K562 (cell line): Measurements from ENCODE around the gene FARSA. TPM values are rescaled to one million over a fixed set of nuclear protein-coding genes. Genes with fewer than 3 reads are reported as not detected.

ENCODE experiments used
- ATF1 ChIP-seq, 2 experiments: fragments of 450-650 bp in 1 of 2; IDR thresholded peaks; 2 replicates each; pipeline ENCODE4 v1.6.1; 2016; ENCODE audit warnings: missing compliant biosample characterization in 1 of 2, missing genetic modification characterization in 1 of 2
- CBX5 ChIP-seq: IDR thresholded peaks from 2 replicates; pipeline ENCODE4 v1.6.1; 2014; ENCODE audit warnings: low read depth, borderline replicate concordance
- CCNT2 ChIP-seq: IDR thresholded peaks from 2 replicates; pipeline ENCODE4 v1.6.1; 2011; ENCODE audit warnings: borderline replicate concordance, low read depth, mild to moderate bottlenecking, moderate library complexity, mixed read lengths, low read length; ENCODE audit not compliant: insufficient read length; ENCODE audit errors: extremely low read depth
- ELF4 ChIP-seq: fragments of 450-650 bp; formaldehyde crosslinking; IDR thresholded peaks from 2 replicates; pipeline ENCODE4 v1.4.0; 2022; ENCODE audit warnings: missing genetic modification characterization
- ILF3 ChIP-seq: fragments of 450-650 bp; IDR thresholded peaks from 2 replicates; pipeline ENCODE4 v1.6.1; 2018; ENCODE audit warnings: antibody characterized with exemption, mild to moderate bottlenecking, moderate library complexity, borderline replicate concordance
- LEF1 ChIP-seq: fragments of 450-650 bp; IDR thresholded peaks from 2 replicates; pipeline ENCODE4 v1.6.1; 2016; ENCODE audit warnings: mild to moderate bottlenecking
- MXI1 ChIP-seq: IDR thresholded peaks from 2 replicates; pipeline ENCODE4 v1.6.1; 2011; ENCODE audit warnings: low read depth, mild to moderate bottlenecking, improper control_type of control experiment, low read length
- NFIC ChIP-seq: fragments of 450-650 bp; IDR thresholded peaks from 2 replicates; pipeline ENCODE4 v1.6.1; 2017; ENCODE audit warnings: mild to moderate bottlenecking, inconsistent platforms
- SAFB ChIP-seq: fragments of 200-400 bp; formaldehyde crosslinking; IDR thresholded peaks from 2 replicates; pipeline ENCODE4 v1.6.1; 2017; ENCODE audit warnings: low read depth, low read length, borderline replicate concordance
- SIN3A ChIP-seq, 2 experiments: fragments of 150-350 bp in 1 of 2; IDR thresholded peaks; 2 replicates each; pipeline ENCODE4 v1.6.1; 2011 to 2016; ENCODE audit warnings: borderline replicate concordance in 2 of 2, low read depth in 2 of 2, low read length in 2 of 2, mild to moderate bottlenecking in 2 of 2, moderate library complexity in 2 of 2; ENCODE audit not compliant: control insufficient read depth in 1 of 2
- SMARCC2 ChIP-seq: fragments of 450-650 bp; IDR thresholded peaks from 2 replicates; pipeline ENCODE4 v1.6.1; 2017; ENCODE audit warnings: antibody characterized with exemption, moderate library complexity, mild to moderate bottlenecking, low read depth
- YY1 ChIP-seq, 3 experiments: IDR thresholded peaks; 2 replicates each; pipeline ENCODE4 v1.6.1; 2011; ENCODE audit warnings: low read length in 2 of 3, mild to moderate bottlenecking in 2 of 3, moderate library complexity in 2 of 3, borderline replicate concordance in 1 of 3, control low read depth in 1 of 3, low read depth in 1 of 3; ENCODE audit not compliant: insufficient read depth in 3 of 3, insufficient replicate concordance in 2 of 3, control insufficient read depth in 1 of 3, insufficient read length in 1 of 3; ENCODE audit errors: extremely low read depth in 1 of 3
- ZC3H11A ChIP-seq: IDR thresholded peaks from 2 replicates; pipeline ENCODE4 v1.6.1; 2012; ENCODE audit warnings: low read depth, low read length, improper control_type of control experiment
- ZFP30 ChIP-seq: fragments of 250-450 bp; sonication (Bioruptor Pico); IDR thresholded peaks from 2 replicates; pipeline ENCODE4 v1.8.0; 2022; ENCODE audit warnings: moderate library complexity, mild to moderate bottlenecking, inconsistent platforms, borderline replicate concordance
- ZFX ChIP-seq: sonication (generic); formaldehyde crosslinking; IDR thresholded peaks from 2 replicates; pipeline ENCODE4 v1.8.0; 2022; ENCODE audit warnings: mild to moderate bottlenecking, missing genetic modification reagents, moderate library complexity
- ZNF124 ChIP-seq: sonication (generic); formaldehyde crosslinking; IDR thresholded peaks from 2 replicates; pipeline ENCODE4 v1.8.1; 2022; ENCODE audit warnings: missing genetic modification reagents
- polyA plus RNA-seq, 8 experiments: library from polyadenylated mRNA; depleted of rRNA in 4 of 8; stranded (reverse) in 5 of 8; unstranded in 3 of 8; fragments of >200 nt; fragmentation: Nextera tagmentation in 2 of 8; fragmentation: Illumina TruSeq in 1 of 8; extraction: Ambion mirVana in 2 of 8; extraction: Trizol in 1 of 8; gene quantifications; 2 replicates each; pipeline versions ENCODE4 v1.2.1 to v1.2.3, GENCODE V29; 2011 to 2014; ENCODE audit warnings: inconsistent platforms in 1 of 8, missing spikeins in 1 of 8
- total RNA-seq, 7 experiments: library from RNA; depleted of rRNA in 6 of 7; stranded (reverse); fragments of >200 nt in 6 of 7; fragmentation: Illumina TruSeq in 2 of 7; extraction: Trizol in 2 of 7; gene quantifications; 2 replicates each; pipeline versions ENCODE4 v1.2.1 to v1.2.3, GENCODE V29; 2011 to 2021; ENCODE audit warnings: low replicate concordance in 1 of 7
- TF ChIP-seq, protein P1 (sequence below): fragments of 250-450 bp; sonication (Bioruptor Pico); IDR thresholded peaks from 2 replicates; pipeline ENCODE4 v1.4.0; 2020; ENCODE audit warnings: mild to moderate bottlenecking
- TF ChIP-seq, protein P2 (sequence below): sonication (generic); formaldehyde crosslinking; IDR thresholded peaks from 2 replicates; pipeline ENCODE4 v1.8.1; 2022; ENCODE audit warnings: missing genetic modification reagents
- TF ChIP-seq, protein P3 (sequence below): fragments of 200-800 bp; sonication (Bioruptor generic); IDR thresholded peaks from 2 replicates; pipeline ENCODE4 v1.6.1; 2017; ENCODE audit warnings: missing genetic modification characterization, missing compliant biosample characterization
- TF ChIP-seq, protein P4 (sequence below): sonication (generic); formaldehyde crosslinking; IDR thresholded peaks from 2 replicates; pipeline ENCODE4 v1.8.0; 2022; ENCODE audit warnings: missing genetic modification reagents, mild to moderate bottlenecking, moderate library complexity, borderline replicate concordance

Gene FARSA
- total and polyA plus RNA-seq, 9 of the 15 experiments (the other 6 are each of a cell fraction or from before 2014, with no cell fraction given) = 25.2 to 237 (median 89.6) TPM

DNA sequence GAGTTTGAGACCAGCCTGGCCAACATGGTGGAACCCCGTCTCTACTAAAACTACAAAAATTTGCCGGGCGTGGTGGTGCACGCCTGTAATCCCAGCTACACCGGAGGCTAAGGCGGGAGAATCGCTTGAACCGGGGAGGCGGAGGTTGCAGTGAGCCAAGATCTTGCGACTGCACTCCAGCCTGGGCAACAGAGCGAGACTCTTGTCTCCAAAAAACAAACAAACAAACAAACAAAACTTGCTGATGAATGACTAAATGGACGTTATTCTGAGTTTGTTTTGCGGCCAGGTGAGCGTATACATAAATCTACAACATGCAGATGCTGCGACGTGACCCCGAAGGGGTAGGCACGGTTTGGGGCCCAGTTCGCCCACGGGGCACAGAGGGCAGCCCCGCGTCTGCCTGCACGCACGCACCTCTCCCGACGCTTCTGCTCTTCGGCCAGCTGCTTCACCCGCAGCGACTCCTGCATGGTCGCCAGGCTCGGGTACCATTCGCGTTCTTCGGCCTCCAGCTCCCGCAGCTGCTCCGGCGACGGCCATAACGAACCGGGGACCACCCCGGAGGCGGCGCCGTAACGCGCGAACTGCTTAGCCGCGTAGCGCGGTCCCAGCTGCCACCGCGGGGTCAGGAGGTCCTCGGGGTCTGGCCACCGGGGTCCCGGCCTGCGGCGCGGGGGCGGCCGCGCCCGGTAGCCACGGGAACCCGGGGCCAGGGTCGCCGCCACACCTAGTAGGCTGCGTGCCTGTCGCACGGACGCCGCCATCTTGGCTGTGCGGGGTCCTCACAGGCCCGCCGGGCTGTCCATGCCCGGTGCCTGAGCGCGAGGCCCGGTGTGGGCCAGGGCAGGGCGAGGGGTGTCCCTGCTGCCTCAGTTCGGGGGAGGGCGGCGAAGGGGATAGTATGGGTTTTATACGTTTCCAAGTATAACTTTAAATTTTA is 23.2 kb upstream of the FARSA start, which contains the start of gene GADD45GIP1 (continued):
- TF ChIP-seq, protein P1, sequence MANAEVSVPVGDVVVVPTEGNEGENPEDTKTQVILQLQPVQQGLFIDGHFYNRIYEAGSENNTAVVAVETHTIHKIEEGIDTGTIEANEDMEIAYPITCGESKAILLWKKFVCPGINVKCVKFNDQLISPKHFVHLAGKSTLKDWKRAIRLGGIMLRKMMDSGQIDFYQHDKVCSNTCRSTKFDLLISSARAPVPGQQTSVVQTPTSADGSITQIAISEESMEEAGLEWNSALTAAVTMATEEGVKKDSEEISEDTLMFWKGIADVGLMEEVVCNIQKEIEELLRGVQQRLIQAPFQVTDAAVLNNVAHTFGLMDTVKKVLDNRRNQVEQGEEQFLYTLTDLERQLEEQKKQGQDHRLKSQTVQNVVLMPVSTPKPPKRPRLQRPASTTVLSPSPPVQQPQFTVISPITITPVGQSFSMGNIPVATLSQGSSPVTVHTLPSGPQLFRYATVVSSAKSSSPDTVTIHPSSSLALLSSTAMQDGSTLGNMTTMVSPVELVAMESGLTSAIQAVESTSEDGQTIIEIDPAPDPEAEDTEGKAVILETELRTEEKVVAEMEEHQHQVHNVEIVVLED (CRISPR knock-in tag) = no peak
- no peak for TF ChIP-seq SAFB
- TF ChIP-seq LEF1 = no peak
- no peak for TF ChIP-seq ZFP30
- peak; percentile 89 for TF ChIP-seq ZFX (CRISPR knock-in tag)
- TF ChIP-seq YY1 (IDR thresholded peaks at IDR 0.05; ENCODE audit: borderline replicate concordance in 1 of 3, control insufficient read depth in 1 of 3, extremely low read depth in 1 of 3, insufficient read depth in 3 of 3, insufficient read length in 1 of 3, insufficient replicate concordance in 2 of 3, low read depth in 1 of 3, low read length in 2 of 3) = peak; percentile 96 to 99 (median 98)
- TF ChIP-seq SMARCC2 = no peak
- TF ChIP-seq SIN3A (IDR thresholded peaks at IDR 0.05; ENCODE audit: borderline replicate concordance in 2 of 2, control insufficient read depth in 1 of 2, low read depth in 2 of 2, low read length in 2 of 2) = peak in 1 of 2 experiments; percentile 94
- TF ChIP-seq, protein P2, sequence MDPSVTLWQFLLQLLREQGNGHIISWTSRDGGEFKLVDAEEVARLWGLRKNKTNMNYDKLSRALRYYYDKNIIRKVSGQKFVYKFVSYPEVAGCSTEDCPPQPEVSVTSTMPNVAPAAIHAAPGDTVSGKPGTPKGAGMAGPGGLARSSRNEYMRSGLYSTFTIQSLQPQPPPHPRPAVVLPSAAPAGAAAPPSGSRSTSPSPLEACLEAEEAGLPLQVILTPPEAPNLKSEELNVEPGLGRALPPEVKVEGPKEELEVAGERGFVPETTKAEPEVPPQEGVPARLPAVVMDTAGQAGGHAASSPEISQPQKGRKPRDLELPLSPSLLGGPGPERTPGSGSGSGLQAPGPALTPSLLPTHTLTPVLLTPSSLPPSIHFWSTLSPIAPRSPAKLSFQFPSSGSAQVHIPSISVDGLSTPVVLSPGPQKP (CRISPR knock-in tag) = no peak
- TF ChIP-seq, protein P3, sequence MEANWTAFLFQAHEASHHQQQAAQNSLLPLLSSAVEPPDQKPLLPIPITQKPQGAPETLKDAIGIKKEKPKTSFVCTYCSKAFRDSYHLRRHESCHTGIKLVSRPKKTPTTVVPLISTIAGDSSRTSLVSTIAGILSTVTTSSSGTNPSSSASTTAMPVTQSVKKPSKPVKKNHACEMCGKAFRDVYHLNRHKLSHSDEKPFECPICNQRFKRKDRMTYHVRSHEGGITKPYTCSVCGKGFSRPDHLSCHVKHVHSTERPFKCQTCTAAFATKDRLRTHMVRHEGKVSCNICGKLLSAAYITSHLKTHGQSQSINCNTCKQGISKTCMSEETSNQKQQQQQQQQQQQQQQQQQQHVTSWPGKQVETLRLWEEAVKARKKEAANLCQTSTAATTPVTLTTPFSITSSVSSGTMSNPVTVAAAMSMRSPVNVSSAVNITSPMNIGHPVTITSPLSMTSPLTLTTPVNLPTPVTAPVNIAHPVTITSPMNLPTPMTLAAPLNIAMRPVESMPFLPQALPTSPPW = peak; percentile 69; the same call in 1 of the 2 replicates
- no peak for TF ChIP-seq ZC3H11A
- TF ChIP-seq NFIC = 0 out of 2 replicates have a peak, but pooled peaks have one; percentile 31
- peak; percentile 79; the same call in 1 of the 2 replicates for TF ChIP-seq MXI1
- no peak for TF ChIP-seq ELF4 (CRISPR knock-in tag)
- no peak for TF ChIP-seq CBX5
- peak; percentile 65 for TF ChIP-seq CCNT2
- TF ChIP-seq ILF3 = no peak
- no peak for TF ChIP-seq ZNF124 (CRISPR knock-in tag)
- TF ChIP-seq, protein P4, sequence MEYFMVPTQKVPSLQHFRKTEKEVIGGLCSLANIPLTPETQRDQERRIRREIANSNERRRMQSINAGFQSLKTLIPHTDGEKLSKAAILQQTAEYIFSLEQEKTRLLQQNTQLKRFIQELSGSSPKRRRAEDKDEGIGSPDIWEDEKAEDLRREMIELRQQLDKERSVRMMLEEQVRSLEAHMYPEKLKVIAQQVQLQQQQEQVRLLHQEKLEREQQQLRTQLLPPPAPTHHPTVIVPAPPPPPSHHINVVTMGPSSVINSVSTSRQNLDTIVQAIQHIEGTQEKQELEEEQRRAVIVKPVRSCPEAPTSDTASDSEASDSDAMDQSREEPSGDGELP = peak; percentile 48; the same call in 1 of the 2 replicates
- no peak for TF ChIP-seq ATF1 (CRISPR knock-in tag; IDR thresholded peaks at IDR 0.05)
- peak; percentile 49; the same call in 1 of the 2 replicates for TF ChIP-seq ATF1 (tag; IDR thresholded peaks at IDR 0.05)
